AG09319 (cell line): ENCODE data around the gene EXD2.
"Not testable (repeated sequence)": the region's sequence is repeated elsewhere in the genome, so short reads cannot be mapped to it uniquely, and the experiment has no call there.

ENCODE experiments used
- DNase-seq: peaks from one replicate; pipeline ENCODE4 v3.0.0-alpha.2; 2010; ENCODE audit warnings: low read depth; ENCODE audit errors: extremely low read depth
- TF ChIP-seq, protein P1 (sequence below): IDR thresholded peaks from 2 replicates; pipeline ENCODE4 v1.5.1; 2011; ENCODE audit warnings: low read depth, mild to moderate bottlenecking, inconsistent platforms, low read length, moderate library complexity

Gene EXD2

DNA sequence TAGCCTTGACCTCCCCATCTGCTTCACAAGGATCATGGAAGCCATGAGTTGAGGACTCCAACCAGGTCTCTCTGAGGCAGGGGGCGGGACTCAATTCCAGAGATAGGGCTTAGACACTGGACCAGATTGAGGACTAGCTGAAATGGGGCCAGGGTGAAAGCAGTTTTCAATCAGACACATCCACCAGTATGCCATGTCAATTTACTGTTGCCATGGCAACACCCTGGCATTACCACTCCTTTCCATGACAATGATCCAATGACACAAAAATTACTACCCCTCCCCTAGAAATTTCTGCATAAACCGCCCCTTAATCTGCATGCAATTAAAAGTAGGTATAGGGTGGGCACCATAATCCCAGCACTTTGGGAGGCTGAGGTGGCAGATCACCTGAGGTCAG, 19.7 kb upstream of the EXD2 start:
- TF ChIP-seq, protein P1, sequence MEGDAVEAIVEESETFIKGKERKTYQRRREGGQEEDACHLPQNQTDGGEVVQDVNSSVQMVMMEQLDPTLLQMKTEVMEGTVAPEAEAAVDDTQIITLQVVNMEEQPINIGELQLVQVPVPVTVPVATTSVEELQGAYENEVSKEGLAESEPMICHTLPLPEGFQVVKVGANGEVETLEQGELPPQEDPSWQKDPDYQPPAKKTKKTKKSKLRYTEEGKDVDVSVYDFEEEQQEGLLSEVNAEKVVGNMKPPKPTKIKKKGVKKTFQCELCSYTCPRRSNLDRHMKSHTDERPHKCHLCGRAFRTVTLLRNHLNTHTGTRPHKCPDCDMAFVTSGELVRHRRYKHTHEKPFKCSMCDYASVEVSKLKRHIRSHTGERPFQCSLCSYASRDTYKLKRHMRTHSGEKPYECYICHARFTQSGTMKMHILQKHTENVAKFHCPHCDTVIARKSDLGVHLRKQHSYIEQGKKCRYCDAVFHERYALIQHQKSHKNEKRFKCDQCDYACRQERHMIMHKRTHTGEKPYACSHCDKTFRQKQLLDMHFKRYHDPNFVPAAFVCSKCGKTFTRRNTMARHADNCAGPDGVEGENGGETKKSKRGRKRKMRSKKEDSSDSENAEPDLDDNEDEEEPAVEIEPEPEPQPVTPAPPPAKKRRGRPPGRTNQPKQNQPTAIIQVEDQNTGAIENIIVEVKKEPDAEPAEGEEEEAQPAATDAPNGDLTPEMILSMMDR, result no peak
- no peak for DNase-seq

DNA sequence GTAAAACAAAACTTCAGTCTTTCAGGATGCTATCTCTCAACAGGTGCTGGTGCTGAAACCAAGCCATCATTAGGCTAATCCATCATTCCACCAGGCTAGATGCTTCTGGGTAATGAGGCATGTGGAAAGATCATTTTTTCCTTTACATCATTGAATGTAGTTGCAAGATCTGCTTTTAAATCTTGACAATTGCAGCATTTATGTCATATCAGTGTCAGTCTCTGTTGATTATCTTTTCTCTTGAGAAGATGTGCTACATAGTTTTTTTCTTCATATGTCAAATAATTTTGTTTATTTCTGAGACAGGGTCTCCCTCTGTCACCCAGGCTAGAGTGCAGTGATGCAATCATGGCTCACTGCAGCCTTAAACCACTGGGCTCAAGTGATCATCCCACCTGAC, 16.2 kb upstream of the EXD2 start:
- TF ChIP-seq, protein P1, result no peak
- DNase-seq, result no peak

DNA sequence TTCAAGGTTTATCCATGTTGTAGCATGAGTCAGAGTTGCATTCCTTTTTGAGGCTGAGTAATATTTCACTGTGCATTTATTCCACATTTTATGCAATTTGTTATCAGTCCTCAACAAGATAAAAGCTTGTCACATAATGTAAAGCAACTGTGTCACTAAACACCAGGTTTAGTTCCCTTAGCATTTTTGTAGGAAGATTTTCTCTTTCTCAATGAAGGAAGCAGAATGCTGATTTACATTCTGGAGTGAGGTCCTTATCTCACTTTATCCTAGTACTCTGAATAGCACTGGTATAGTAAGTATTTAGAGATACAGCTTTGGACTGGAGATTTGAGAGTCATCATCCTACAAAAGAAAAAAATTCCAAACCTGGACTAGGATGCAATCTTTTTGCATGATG, 9.8 kb upstream of the EXD2 start:
- no peak for DNase-seq
- TF ChIP-seq, protein P1, result no peak

DNA sequence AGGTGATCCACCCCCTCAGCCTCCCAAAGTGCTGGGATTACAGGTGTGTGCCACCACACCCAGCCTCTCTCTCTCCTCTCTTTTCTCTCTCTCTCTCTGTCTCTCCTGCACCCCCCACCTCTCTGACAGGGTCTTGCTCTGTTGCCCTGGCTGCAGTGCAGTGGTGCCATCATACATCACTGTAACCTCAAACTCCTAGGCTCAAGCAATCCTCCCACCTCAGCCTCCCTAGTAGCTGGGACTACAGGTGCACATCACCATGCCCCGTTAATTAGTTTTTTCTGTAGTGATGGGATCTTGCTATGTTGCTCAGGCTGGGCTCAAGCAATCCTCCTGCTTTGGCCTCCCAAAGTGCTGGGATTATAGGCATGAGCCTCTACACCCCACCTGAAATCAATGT, 8.7 kb upstream of the EXD2 start:
- DNase-seq, result not testable (repeated sequence)

DNA sequence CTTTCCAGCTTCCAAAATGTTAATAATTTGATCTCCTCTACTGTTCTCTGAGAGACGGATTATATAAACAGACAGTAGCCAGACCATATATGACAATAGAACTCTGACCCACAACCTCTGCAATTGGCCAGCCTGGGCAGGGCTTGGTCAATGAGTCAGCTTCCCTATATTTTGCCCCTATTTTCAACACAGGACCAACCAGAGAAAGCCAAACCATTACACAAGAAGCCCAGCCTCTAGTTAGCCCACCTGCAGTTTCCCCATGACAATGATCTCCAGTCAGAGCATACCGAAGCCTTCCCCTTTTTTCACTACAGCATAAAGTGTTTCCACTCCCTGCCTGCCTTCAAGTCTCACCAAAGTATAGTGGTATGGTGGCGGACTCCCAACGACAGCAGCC, 7.6 kb upstream of the EXD2 start:
- TF ChIP-seq, protein P1, result no peak
- no peak for DNase-seq

DNA sequence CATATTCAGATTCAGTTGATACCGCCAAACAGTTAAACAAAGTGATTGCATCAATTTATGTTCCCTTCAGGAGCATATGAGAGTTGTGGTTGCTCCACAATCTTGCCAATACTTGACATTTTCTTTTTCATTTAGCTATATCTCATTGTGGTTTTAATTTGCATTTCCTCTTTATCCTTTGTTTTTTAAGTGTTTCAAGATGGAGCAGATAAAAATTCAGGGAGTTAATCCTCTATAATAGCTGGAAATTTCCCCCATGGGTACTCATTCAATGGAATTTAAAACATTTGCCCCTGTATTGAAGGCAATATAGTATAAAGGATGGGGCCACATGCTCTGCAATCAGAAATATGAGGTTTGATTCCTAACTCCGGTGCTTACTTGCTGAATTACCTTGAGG, 1.1 kb upstream of the EXD2 start:
- TF ChIP-seq, protein P1, result no peak
- no peak for DNase-seq

DNA sequence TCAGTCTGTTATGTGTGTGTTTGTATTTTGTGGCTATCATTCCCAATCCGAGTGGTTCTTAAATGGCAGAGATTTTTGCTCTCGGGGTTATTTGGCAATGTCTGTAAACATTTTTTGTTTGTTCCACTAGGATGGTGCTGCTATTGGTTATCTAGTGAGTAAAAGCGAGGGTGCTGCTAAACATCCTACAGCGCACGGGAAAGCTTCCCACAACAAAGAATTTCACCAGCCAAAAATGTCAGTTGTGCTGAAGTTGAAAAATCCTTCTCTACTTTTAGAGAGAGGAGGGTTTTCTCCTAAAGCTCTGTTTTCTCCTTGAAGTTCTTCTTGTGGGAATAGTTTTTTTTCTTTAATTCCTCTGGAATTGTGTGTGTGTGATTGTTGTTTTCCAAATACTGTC, 2.4 kb downstream of the EXD2 start:
- no peak for DNase-seq
- TF ChIP-seq, protein P1, result no peak

DNA sequence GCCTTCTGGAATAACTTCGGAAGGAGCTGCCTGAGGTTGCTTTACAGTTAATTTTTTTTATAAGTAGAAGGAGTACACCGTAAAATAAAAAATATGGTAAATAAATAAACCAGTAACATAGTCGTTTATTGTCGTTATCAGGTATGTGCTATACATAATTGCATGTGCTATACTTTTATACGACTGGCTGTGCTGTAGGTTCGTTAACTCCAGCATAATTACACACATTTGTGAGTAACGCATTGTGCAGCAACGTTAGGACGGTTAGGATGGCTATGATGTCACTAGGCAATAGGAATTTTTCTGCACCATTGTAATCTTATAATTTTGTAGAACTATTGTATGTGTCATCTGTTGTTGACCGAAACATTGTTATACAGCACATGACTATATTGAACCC, 8.5 kb downstream of the EXD2 start:
- TF ChIP-seq, protein P1, result no peak
- DNase-seq, result no peak
